ENCODE results near the gene KCNG4.

The KCNG4 gene

GRCh38 chr16:84191466-84191865, 48.3 kb downstream of the KCNG4 start:
- Histone ChIP-seq H3K36me3 (ENCODE audit: insufficient read depth, low read length) (no peaks in the 10 kb centered on the region), H3K4me1 (ENCODE audit: control insufficient read depth, insufficient read depth, low read length) (no peaks in the 10 kb centered on the region), H3K4me3 (ENCODE audit: low read length) (no peak overlapping the region), H3K9ac (ENCODE audit: low read depth, low read length) (no peak overlapping the region), H3K27me3 (ENCODE audit: control insufficient read depth, insufficient read depth, low read length) (peaks cover 20% of the 10 kb centered on the region), H3K4me2 (ENCODE audit: low read length) (no peak overlapping the region), H3K9me3 (replicated peaks; ENCODE audit: low read length) (no peaks in the 10 kb centered on the region)

- no peaks in the 10 kb centered on the region for H3K9me3 ChIP-seq (replicated peaks; ENCODE audit: low read length)
- no peak within 1 kb of the TSS for H3K9ac ChIP-seq (ENCODE audit: low read depth, low read length)
- no peaks in the 10 kb centered on the region for H3K36me3 ChIP-seq (ENCODE audit: insufficient read depth, low read length)
- H3K4me2 ChIP-seq (ENCODE audit: low read length): no peak within 1 kb of the TSS
- peaks cover under 1% of the 10 kb centered on the region for H3K4me1 ChIP-seq (ENCODE audit: control insufficient read depth, insufficient read depth, low read length)
- H3K4me3 ChIP-seq (ENCODE audit: low read length): no peak within 1 kb of the TSS
- peaks cover 19% of the 10 kb centered on the region for H3K27me3 ChIP-seq (ENCODE audit: control insufficient read depth, insufficient read depth, low read length)
Measured at GRCh38 chr16:84190731-84191388, 49.0 kb downstream of the KCNG4 start, which contains the start of gene ADAD2. TSS of gene ADAD2 (plus strand) at chr16:84191157. CDS start at chr16:84191231, 74 bp downstream.

GRCh38 chr16:84186685-84187437, 53.0 kb downstream of the KCNG4 start, which contains the start of gene TAF1C:
TSS of gene TAF1C (minus strand) at chr16:84187057. CDS start at chr16:84184988, 2,069 bp downstream.
- Histone ChIP-seq H3K27me3 (ENCODE audit: control insufficient read depth, insufficient read depth, low read length) (no peaks in the 10 kb centered on the region), H3K9ac (ENCODE audit: low read depth, low read length) (peak within 1 kb of the TSS; percentile 95), H3K4me3 (ENCODE audit: low read length) (peak within 1 kb of the TSS; percentile 97), H3K9me3 (replicated peaks; ENCODE audit: low read length) (no peaks in the 10 kb centered on the region), H3K4me2 (ENCODE audit: low read length) (peak within 1 kb of the TSS; percentile 79), H3K4me1 (ENCODE audit: control insufficient read depth, insufficient read depth, low read length) (peaks cover 4% of the 10 kb centered on the region), H3K36me3 (ENCODE audit: insufficient read depth, low read length) (peaks cover 26% of the 10 kb centered on the region)

- Histone ChIP-seq H3K36me3 (ENCODE audit: insufficient read depth, low read length) (peaks cover 44% of the 10 kb centered on the region), H3K4me3 (ENCODE audit: low read length) (no peak overlapping the region)
Measured at GRCh38 chr16:84184775-84185174, 55.0 kb downstream of the KCNG4 start.

GRCh38 chr16:84183911-84184591, 55.8 kb downstream of the KCNG4 start:
- Histone ChIP-seq H3K27me3 (ENCODE audit: control insufficient read depth, insufficient read depth, low read length) (no peaks in the 10 kb centered on the region), H3K36me3 (ENCODE audit: insufficient read depth, low read length) (peaks cover 50% of the 10 kb centered on the region), H3K4me1 (ENCODE audit: control insufficient read depth, insufficient read depth, low read length) (peaks cover 4% of the 10 kb centered on the region), H3K4me2 (ENCODE audit: low read length) (no peak overlapping the region), H3K9ac (ENCODE audit: low read depth, low read length) (no peak overlapping the region), H3K4me3 (ENCODE audit: low read length) (no peak overlapping the region), H3K9me3 (replicated peaks; ENCODE audit: low read length) (no peaks in the 10 kb centered on the region)

More at GRCh38 chr16:84184775-84185174, 55.0 kb downstream of the KCNG4 start:
- no peak overlapping the region for H3K9ac ChIP-seq (ENCODE audit: low read depth, low read length)
- H3K4me1 ChIP-seq (ENCODE audit: control insufficient read depth, insufficient read depth, low read length): peaks cover 4% of the 10 kb centered on the region
- no peak overlapping the region for H3K4me2 ChIP-seq (ENCODE audit: low read length)
- no peaks in the 10 kb centered on the region for H3K9me3 ChIP-seq (replicated peaks; ENCODE audit: low read length)
- H3K27me3 ChIP-seq (ENCODE audit: control insufficient read depth, insufficient read depth, low read length): no peaks in the 10 kb centered on the region

- Histone ChIP-seq H3K4me3 (ENCODE audit: low read length) (no peak overlapping the region), H3K36me3 (ENCODE audit: insufficient read depth, low read length) (peaks cover 50% of the 10 kb centered on the region), H3K9ac (ENCODE audit: low read depth, low read length) (no peak overlapping the region), H3K4me1 (ENCODE audit: control insufficient read depth, insufficient read depth, low read length) (peaks cover 4% of the 10 kb centered on the region), H3K27me3 (ENCODE audit: control insufficient read depth, insufficient read depth, low read length) (no peaks in the 10 kb centered on the region), H3K4me2 (ENCODE audit: low read length) (no peak overlapping the region), H3K9me3 (replicated peaks; ENCODE audit: low read length) (no peaks in the 10 kb centered on the region)
Measured at GRCh38 chr16:84183572-84183875, 56.3 kb downstream of the KCNG4 start.

- Histone ChIP-seq H3K36me3 (ENCODE audit: insufficient read depth, low read length) (peaks cover 54% of the 10 kb centered on the region), H3K9me3 (replicated peaks; ENCODE audit: low read length) (no peaks in the 10 kb centered on the region)
Measured at GRCh38 chr16:84182680-84183571, 56.9 kb downstream of the KCNG4 start.

GRCh38 chr16:84182104-84182503, 57.7 kb downstream of the KCNG4 start:
- Histone ChIP-seq H3K36me3 (ENCODE audit: insufficient read depth, low read length) (peaks cover 55% of the 10 kb centered on the region), H3K9me3 (replicated peaks; ENCODE audit: low read length) (no peaks in the 10 kb centered on the region), H3K4me1 (ENCODE audit: control insufficient read depth, insufficient read depth, low read length) (peaks cover 17% of the 10 kb centered on the region), H3K27me3 (ENCODE audit: control insufficient read depth, insufficient read depth, low read length) (no peaks in the 10 kb centered on the region), H3K9ac (ENCODE audit: low read depth, low read length) (no peak overlapping the region), H3K4me2 (ENCODE audit: low read length) (no peak overlapping the region), H3K4me3 (ENCODE audit: low read length) (no peak overlapping the region)

More at GRCh38 chr16:84182680-84183571, 56.9 kb downstream of the KCNG4 start:
- Histone ChIP-seq H3K4me1 (ENCODE audit: control insufficient read depth, insufficient read depth, low read length) (peaks cover 9% of the 10 kb centered on the region), H3K9ac (ENCODE audit: low read depth, low read length) (no peak overlapping the region), H3K4me2 (ENCODE audit: low read length) (no peak overlapping the region), H3K27me3 (ENCODE audit: control insufficient read depth, insufficient read depth, low read length) (no peaks in the 10 kb centered on the region), H3K4me3 (ENCODE audit: low read length) (no peak overlapping the region)

- Histone ChIP-seq H3K9me3 (replicated peaks; ENCODE audit: low read length) (no peaks in the 10 kb centered on the region), H3K9ac (ENCODE audit: low read depth, low read length) (no peak overlapping the region), H3K4me2 (ENCODE audit: low read length) (no peak overlapping the region), H3K36me3 (ENCODE audit: insufficient read depth, low read length) (peaks cover 55% of the 10 kb centered on the region), H3K4me3 (ENCODE audit: low read length) (no peak overlapping the region), H3K4me1 (ENCODE audit: control insufficient read depth, insufficient read depth, low read length) (peaks cover 25% of the 10 kb centered on the region), H3K27me3 (ENCODE audit: control insufficient read depth, insufficient read depth, low read length) (no peaks in the 10 kb centered on the region)
Measured at GRCh38 chr16:84181144-84181915, 58.5 kb downstream of the KCNG4 start.

- H3K9ac ChIP-seq (ENCODE audit: low read depth, low read length): no peak overlapping the region
- H3K4me3 ChIP-seq (ENCODE audit: low read length): no peak overlapping the region
- H3K4me1 ChIP-seq (ENCODE audit: control insufficient read depth, insufficient read depth, low read length): peaks cover 27% of the 10 kb centered on the region
- no peaks in the 10 kb centered on the region for H3K27me3 ChIP-seq (ENCODE audit: control insufficient read depth, insufficient read depth, low read length)
- no peak overlapping the region for H3K4me2 ChIP-seq (ENCODE audit: low read length)
- peaks cover 55% of the 10 kb centered on the region for H3K36me3 ChIP-seq (ENCODE audit: insufficient read depth, low read length)
- H3K9me3 ChIP-seq (replicated peaks; ENCODE audit: low read length): no peaks in the 10 kb centered on the region
Measured at GRCh38 chr16:84180519-84181140, 59.2 kb downstream of the KCNG4 start.
